ENCODE data around the gene GNG7.

GRCh38 chr19:2744113-2744512, 41.6 kb upstream of the GNG7 start:
- TF ChIP-seq CTCF (IDR thresholded peaks at IDR 0.05) (no peak), EP300 (IDR thresholded peaks at IDR 0.05) (no peak), POLR2A (IDR thresholded peaks at IDR 0.05) (no peak)

Data from suprapubic skin (tissue), 3 donors.